Measurements from ENCODE around the gene RUVBL1. TPM values are rescaled to one million over a fixed set of nuclear protein-coding genes. Genes with fewer than 3 reads are reported as not detected.
A peak's percentile ranks its signal among the peaks of the same experiment; 100 is the strongest.

Gene RUVBL1
- total RNA-seq (2021) (91.4 and 115 TPM in 2 replicates), Bru-seq, nascent RNA (percentile 74 among the genes with signal in this experiment), BruChase-seq, experiment 1, labeled RNA remaining after a 2-hour chase (percentile 63 among the genes with signal in this experiment), BruChase-seq, experiment 2, labeled RNA remaining after a 6-hour chase (percentile 75 among the genes with signal in this experiment)
- long read RNA-seq, full-length matches to known transcripts: 310 of 373 reads
- long read RNA-seq, partial matches to known transcripts: 11 of 373 reads
- long read RNA-seq, other reads (novel, unspliced or antisense): 52 of 373 reads

GRCh38 chr3:128123538-128124368 is at the start of gene RUVBL1:
RUVBL1 (minus strand) TSS chr3:128123812; CDS start chr3:128123724, 88 bp downstream.
- BruUV-seq (replicated peaks): no TSS peak

GRCh38 chr3:128173200-128173599 is 49.6 kb upstream of the RUVBL1 start:
- H3K4me1 ChIP-seq (replicated peaks; ENCODE audit: insufficient read depth): peaks cover 21% of the 10 kb centered on the region
- BruUV-seq (replicated peaks): no TSS peak
- intact Hi-C loops (cut with micrococcal nuclease; ENCODE audit: unreplicated experiment): loop anchor here (5.0 kb wide), 1 partner anchor 314 kb away; no protein-coding TSS in a partner anchor
- ChIA-PET CTCF (no interaction called here), POLR2A (ENCODE audit: unreplicated experiment) (no interaction called here)
- H3F3A ChIP-seq (ENCODE audit: insufficient read depth, low read depth): peaks cover 15% of the 10 kb centered on the region; the same call in 1 of the 2 replicates
- no peak overlapping the region for H3K4me3 ChIP-seq
- H3K4me2 ChIP-seq: no peak overlapping the region
- H3K79me2 ChIP-seq (ENCODE audit: low read depth): peaks cover 35% of the 10 kb centered on the region; the same call in 1 of the 2 replicates
- peaks cover 8% of the 10 kb centered on the region; the same call in 1 of the 2 replicates for H4K20me1 ChIP-seq (ENCODE audit: insufficient read depth)
- no peak for DNase-seq
- H3K27ac ChIP-seq: no peak overlapping the region
- no peak overlapping the region for H2AFZ ChIP-seq
- no peaks in the 10 kb centered on the region for H3K27me3 ChIP-seq (ENCODE audit: insufficient read depth, low read depth)
- no peaks in the 10 kb centered on the region for H3K9me2 ChIP-seq (ENCODE audit: insufficient read depth)
- TF ChIP-seq EZH2 (IDR thresholded peaks at IDR 0.05; ENCODE audit: low read depth): no peak
- TF ChIP-seq, protein P1, sequence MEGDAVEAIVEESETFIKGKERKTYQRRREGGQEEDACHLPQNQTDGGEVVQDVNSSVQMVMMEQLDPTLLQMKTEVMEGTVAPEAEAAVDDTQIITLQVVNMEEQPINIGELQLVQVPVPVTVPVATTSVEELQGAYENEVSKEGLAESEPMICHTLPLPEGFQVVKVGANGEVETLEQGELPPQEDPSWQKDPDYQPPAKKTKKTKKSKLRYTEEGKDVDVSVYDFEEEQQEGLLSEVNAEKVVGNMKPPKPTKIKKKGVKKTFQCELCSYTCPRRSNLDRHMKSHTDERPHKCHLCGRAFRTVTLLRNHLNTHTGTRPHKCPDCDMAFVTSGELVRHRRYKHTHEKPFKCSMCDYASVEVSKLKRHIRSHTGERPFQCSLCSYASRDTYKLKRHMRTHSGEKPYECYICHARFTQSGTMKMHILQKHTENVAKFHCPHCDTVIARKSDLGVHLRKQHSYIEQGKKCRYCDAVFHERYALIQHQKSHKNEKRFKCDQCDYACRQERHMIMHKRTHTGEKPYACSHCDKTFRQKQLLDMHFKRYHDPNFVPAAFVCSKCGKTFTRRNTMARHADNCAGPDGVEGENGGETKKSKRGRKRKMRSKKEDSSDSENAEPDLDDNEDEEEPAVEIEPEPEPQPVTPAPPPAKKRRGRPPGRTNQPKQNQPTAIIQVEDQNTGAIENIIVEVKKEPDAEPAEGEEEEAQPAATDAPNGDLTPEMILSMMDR (conservative IDR thresholded peaks at IDR 0.05): no peak
- no peaks in the 10 kb centered on the region for H3K9me3 ChIP-seq (ENCODE audit: insufficient read depth, low read depth)
- H3K36me3 ChIP-seq (ENCODE audit: low read depth): no peaks in the 10 kb centered on the region

More at GRCh38 chr3:128123538-128124368, at the start of gene RUVBL1:
- H3K79me2 ChIP-seq (ENCODE audit: low read depth): peaks cover 41% of the 10 kb centered on the region
- TF ChIP-seq, protein P1 (conservative IDR thresholded peaks at IDR 0.05): no peak
- no peak for TF ChIP-seq EZH2 (IDR thresholded peaks at IDR 0.05; ENCODE audit: low read depth)
- peak within 1 kb of the TSS; percentile 92 for H3K4me3 ChIP-seq
- H3K9me3 ChIP-seq (ENCODE audit: insufficient read depth, low read depth): no peaks in the 10 kb centered on the region
- intact Hi-C loops (cut with micrococcal nuclease; ENCODE audit: unreplicated experiment): loop anchor here (1.0 kb wide), 1 partner anchor 30 kb away; the partner anchor contains the start of gene EEFSEC
- CTCF ChIA-PET: interaction anchor here (0.6 to 1.0 kb wide), 2 partner anchors 514 to 557 kb away, joined by 3 read pairs; no protein-coding TSS in a partner anchor
- H4K20me1 ChIP-seq (ENCODE audit: insufficient read depth): no peaks in the 10 kb centered on the region
- H2AFZ ChIP-seq: peak within 1 kb of the TSS; percentile 96
- DNase-seq: peak; percentile 93 to 98
- peaks cover 5% of the 10 kb centered on the region; the same call in 1 of the 2 replicates for H3F3A ChIP-seq (ENCODE audit: insufficient read depth, low read depth)
- peak within 1 kb of the TSS; percentile 88 for H3K4me2 ChIP-seq
- POLR2A ChIA-PET (ENCODE audit: unreplicated experiment): interaction anchor here (0.6 to 0.7 kb wide), 3 partner anchors 10 to 71 kb away, joined by 3 to 8 read pairs (median 5); partner anchors contain the start of gene EEFSEC
- peak within 1 kb of the TSS; percentile 53 for H3K27ac ChIP-seq
- no peaks in the 10 kb centered on the region; the same call in 1 of the 2 replicates for H3K9me2 ChIP-seq (ENCODE audit: insufficient read depth)
- no peaks in the 10 kb centered on the region for H3K27me3 ChIP-seq (ENCODE audit: insufficient read depth, low read depth)
- H3K36me3 ChIP-seq (ENCODE audit: low read depth): peaks cover 5% of the 10 kb centered on the region
- H3K4me1 ChIP-seq (replicated peaks; ENCODE audit: insufficient read depth): peaks cover 17% of the 10 kb centered on the region
